Placental epithelial cell (primary cell): Measurements from ENCODE around the gene PLCD1. TPM values are rescaled to one million over a fixed set of nuclear protein-coding genes. Genes with fewer than 3 reads are reported as not detected.

ENCODE experiments used
- small RNA-seq: library from RNA; depleted of rRNA; stranded (forward); fragments of <200 nt; gene quantifications from one replicate; pipeline ENCODE3, GENCODE V24; 2012
- total RNA-seq: library from RNA; depleted of rRNA; stranded (reverse); fragments of >200 nt; gene quantifications from 2 replicates; pipeline ENCODE4 v1.2.3, GENCODE V29; 2012

The PLCD1 gene
- total RNA-seq, result 88.8 and 100 TPM in 2 replicates

DNA sequence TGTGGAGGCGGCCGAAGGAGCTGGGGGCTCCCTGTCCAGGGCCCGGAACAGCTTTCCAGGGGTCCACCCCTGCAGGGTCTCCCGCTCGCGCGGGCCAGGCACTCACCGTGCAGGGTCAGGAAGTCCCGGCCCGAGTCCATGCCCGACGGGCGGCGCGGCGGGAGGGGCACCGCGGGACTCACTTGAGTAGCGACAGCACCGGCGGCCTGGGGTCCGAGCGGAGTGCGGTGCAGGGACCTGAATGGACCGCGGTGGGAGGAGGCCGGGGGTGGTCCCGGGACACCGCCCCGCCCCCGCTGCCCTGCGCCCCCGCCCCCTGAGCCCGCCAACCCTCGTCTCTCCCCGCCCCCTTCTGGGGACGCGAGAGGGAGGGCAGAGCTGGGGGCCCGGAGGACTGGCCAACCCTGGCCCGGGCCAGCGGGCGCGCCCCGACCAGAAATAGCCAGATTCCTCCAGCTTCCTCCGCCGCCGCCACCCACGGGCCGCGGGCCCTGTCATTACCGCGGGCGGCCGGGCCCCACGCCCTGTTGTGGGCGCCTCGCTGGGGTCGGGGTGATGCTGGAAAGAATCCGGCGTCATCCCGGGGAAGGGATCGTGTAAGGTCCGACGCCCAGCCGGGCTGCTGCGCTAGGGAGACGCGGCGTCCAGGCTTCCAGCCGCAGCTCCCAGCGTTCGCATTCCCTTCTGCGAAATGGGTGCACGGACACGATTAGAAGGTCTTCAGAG lies at the start of gene PLCD1:
TSS of gene PLCD1 (minus strand) at position 243 of the 726 bp plus-strand sequence. CDS start at position 140, 103 bp downstream.

DNA sequence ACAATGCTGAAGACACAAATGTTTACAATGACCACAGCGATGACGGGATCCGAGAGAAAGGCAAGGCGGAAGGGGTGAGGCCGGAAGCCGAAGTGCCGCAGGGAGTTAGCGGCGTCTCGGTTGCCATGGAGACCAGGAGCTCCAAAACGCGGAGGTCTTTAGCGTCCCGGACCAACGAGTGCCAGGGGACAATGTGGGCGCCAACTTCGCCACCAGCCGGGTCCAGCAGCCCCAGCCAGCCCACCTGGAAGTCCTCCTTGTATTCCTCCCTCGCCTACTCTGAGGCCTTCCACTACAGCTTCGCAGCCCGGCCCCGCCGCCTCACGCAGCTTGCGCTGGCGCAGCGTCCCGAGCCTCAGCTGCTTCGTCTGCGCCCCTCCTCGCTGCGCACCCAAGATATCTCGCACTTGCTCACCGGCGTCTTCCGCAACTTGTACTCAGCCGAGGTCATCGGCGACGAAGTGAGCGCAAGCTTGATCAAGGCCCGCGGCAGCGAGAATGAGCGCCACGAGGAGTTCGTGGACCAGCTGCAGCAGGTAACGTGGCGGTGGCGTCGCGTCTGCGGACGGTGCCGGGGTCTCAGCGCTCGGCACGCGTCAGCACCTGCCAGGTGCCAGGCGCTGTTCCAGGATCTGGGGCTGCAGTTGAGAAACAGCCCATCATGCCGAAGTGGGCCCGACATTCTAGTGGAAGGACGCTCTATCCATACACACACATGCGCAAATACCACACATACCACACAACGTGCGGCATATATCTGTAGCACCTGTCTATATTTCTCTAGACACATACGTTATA lies 9.9 kb upstream of the PLCD1 start, which contains the start of gene DLEC1:
TSS of gene DLEC1 (plus strand) at position 108 of the 798 bp plus-strand sequence. CDS start at position 126, 18 bp downstream.

DNA sequence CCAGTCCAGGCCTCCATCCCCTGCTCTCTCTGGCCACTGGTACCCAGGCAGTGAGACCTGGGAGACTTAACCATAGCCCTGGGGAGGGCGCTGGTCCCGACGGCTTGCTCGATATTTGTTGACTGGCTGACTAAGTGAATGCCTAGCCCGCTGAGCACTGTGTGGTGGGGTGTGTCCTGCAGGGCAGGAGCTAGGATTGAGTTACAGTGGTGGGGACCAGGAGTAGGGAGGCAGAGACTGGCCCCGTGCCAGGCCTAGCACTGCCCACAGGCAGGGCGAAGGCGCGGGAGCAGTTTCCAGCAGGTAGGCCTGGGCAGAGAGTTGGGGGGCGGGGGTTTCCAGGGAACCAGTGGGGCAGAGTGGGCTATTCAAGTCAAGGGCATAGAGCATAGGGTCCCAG lies 38.9 kb downstream of the PLCD1 start, which contains the start of gene VILL:
TSS of gene VILL (plus strand) at position 260 of the 400 bp plus-strand sequence. CDS start 2,887 bp downstream, outside the sequence.

Small RNAs within 50 kb of the gene (small RNA-seq; reads per million reads assigned to genes)
- gene MIR26A1 (15.8 reads per million, percentile 96 among the genes with 10 or more reads in this experiment), gene RF00019 (not detected)

Other genes starting within 250 kb of the PLCD1 start
- gene CTDSPL, start 167.8 kb downstream of the PLCD1 start, total RNA-seq, result 33.4 and 58.0 TPM in 2 replicates
- gene VILL, start 38.9 kb downstream of the PLCD1 start, total RNA-seq, result 15.3 and 22.4 TPM in 2 replicates
- gene DLEC1, start 9.6 kb upstream of the PLCD1 start, total RNA-seq, result 0.11 and 0.39 TPM in 2 replicates
- 27.7 and 44.0 TPM in 2 replicates for gene ACAA1, start 107.5 kb upstream of the PLCD1 start, total RNA-seq
- gene MYD88, start 109.0 kb upstream of the PLCD1 start, total RNA-seq, result 20.8 and 23.2 TPM in 2 replicates
- gene OXSR1, start 135.9 kb upstream of the PLCD1 start, total RNA-seq, result 68.3 and 92.4 TPM in 2 replicates
- 2.6 and 3.1 TPM in 2 replicates for gene SLC22A13, start 236.2 kb upstream of the PLCD1 start, total RNA-seq